ENCODE measurements around the gene FOXD2. TPM values are rescaled to one million over a fixed set of nuclear protein-coding genes. Genes with fewer than 3 reads are reported as not detected.

Gene FOXD2
- total and polyA plus RNA-seq, 8 donors, result 0.02 to 0.19 (median 0.07) TPM

- no peak for TF ChIP-seq CTCF (IDR thresholded peaks at IDR 0.05)
- H3K27ac ChIP-seq, result no peak overlapping the region
- H3K36me3 ChIP-seq, result no peaks in the 10 kb centered on the region
- ATAC-seq (no peak), FAIRE-seq (no peak), DNase-seq (no peak)
- WGBS, 2 donors, result 91 to 92% methylated on average over 3 of the region's 3 CpGs
- no peak overlapping the region for H3K4me3 ChIP-seq
- intact Hi-C loops (cut with DNase I), result no loop called here
- no peaks in the 10 kb centered on the region for H3K9me3 ChIP-seq
- H3K27me3 ChIP-seq, result peaks cover 0 to 43% (median 18%) of the 10 kb centered on the region in 4 donors
- H3K4me1 ChIP-seq, result no peaks in the 10 kb centered on the region
These were observed 3.7 kb downstream of the FOXD2 start for GRCh38 chr1:47441450-47442106.

GRCh38 chr1:47442202-47442601 is 4.4 kb downstream of the FOXD2 start:
- no peak overlapping the region for H3K4me3 ChIP-seq
- no peaks in the 10 kb centered on the region for H3K9me3 ChIP-seq
- no peak for TF ChIP-seq CTCF (IDR thresholded peaks at IDR 0.05)
- no peaks in the 10 kb centered on the region for H3K4me1 ChIP-seq
- 85 to 89% methylated on average over 4 of the region's 4 CpGs for WGBS, 2 donors
- no peak for ATAC-seq
- H3K27me3 ChIP-seq, result peaks cover 0 to 49% (median 18%) of the 10 kb centered on the region in 4 donors
- H3K27ac ChIP-seq, result no peak overlapping the region
- no peaks in the 10 kb centered on the region for H3K36me3 ChIP-seq
- FAIRE-seq, result no peak
- intact Hi-C loops (cut with DNase I), result no loop called here
- DNase-seq, result no peak

GRCh38 chr1:47442842-47443529 is 5.1 kb downstream of the FOXD2 start:
- H3K9me3 ChIP-seq, result no peaks in the 10 kb centered on the region
- FAIRE-seq (no peak), DNase-seq (no peak), ATAC-seq (no peak)
- H3K36me3 ChIP-seq, result no peaks in the 10 kb centered on the region
- intact Hi-C loops (cut with DNase I), result no loop called here
- H3K27me3 ChIP-seq, result peaks cover 0 to 50% (median 18%) of the 10 kb centered on the region in 4 donors
- H3K4me1 ChIP-seq, result no peaks in the 10 kb centered on the region
- H3K27ac ChIP-seq, result no peak overlapping the region
- 55 to 56% methylated on average over 9 of the region's 9 CpGs for WGBS, 2 donors
- TF ChIP-seq CTCF (IDR thresholded peaks at IDR 0.05), result no peak
- H3K4me3 ChIP-seq, result no peak overlapping the region

- FAIRE-seq (no peak), ATAC-seq (no peak), DNase-seq (no peak)
- intact Hi-C loops (cut with DNase I), result no loop called here
- no peaks in the 10 kb centered on the region for H3K4me1 ChIP-seq
- peaks cover 0 to 50% (median 18%) of the 10 kb centered on the region in 4 donors for H3K27me3 ChIP-seq
- no peak overlapping the region for H3K27ac ChIP-seq
- H3K9me3 ChIP-seq, result no peaks in the 10 kb centered on the region
- no peak overlapping the region for H3K4me3 ChIP-seq
- no peaks in the 10 kb centered on the region for H3K36me3 ChIP-seq
- no peak for TF ChIP-seq CTCF (IDR thresholded peaks at IDR 0.05)
- 17 to 20% methylated on average over 45 of the region's 45 CpGs for WGBS, 2 donors
These were observed 5.9 kb downstream of the FOXD2 start for GRCh38 chr1:47443530-47444296.
